ENCODE data around the gene TMC6.

DNA sequence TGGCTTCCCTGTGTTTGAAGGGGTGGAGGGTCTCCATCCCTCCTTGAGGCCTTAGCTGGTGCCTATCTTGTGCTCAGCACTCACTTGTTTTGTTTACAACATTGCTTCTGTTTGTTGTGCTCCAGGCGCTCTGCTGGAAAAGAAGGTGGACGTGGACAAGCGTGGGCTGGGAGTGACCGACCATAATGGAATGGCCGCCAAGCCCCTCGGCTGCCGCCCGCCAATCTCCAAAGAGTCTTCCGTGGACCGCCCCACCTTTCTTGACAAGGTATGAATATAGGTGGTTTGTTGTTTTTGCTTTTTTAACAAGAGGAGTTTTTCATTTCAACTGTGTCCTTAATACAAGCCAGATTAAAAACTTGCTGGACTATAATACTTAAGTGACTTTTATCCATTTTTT is 53.5 kb downstream of the TMC6 start:
- TF ChIP-seq GATA2 (IDR thresholded peaks at IDR 0.05; ENCODE audit: low read depth, low read length) (no peak), GATA3 (IDR thresholded peaks at IDR 0.05; ENCODE audit: low read depth, low read length) (no peak)

All from SH-SY5Y (cell line).